Measurements from ENCODE around the gene PPFIA3. TPM values are rescaled to one million over a fixed set of nuclear protein-coding genes. Genes with fewer than 3 reads are reported as not detected.

PPFIA3 gene
- 10.2 and 12.5 TPM in 2 replicates for total RNA-seq
- polyA plus RNA-seq (2012): 6.2 TPM

- peak; percentile 72 for DNase-seq (ENCODE audit: low read depth)
Measured at GRCh38 chr19:49119411-49120324, at the start of gene PPFIA3. Gene PPFIA3 (plus strand): TSS chr19:49119544. CDS start chr19:49127874, 8,330 bp downstream.

- no peak for DNase-seq (ENCODE audit: low read depth)
Measured at GRCh38 chr19:49070416-49070815, 48.9 kb upstream of the PPFIA3 start.

GRCh38 chr19:49071860-49072547 is 47.3 kb upstream of the PPFIA3 start:
- DNase-seq (ENCODE audit: low read depth): peak; percentile 3

- DNase-seq (ENCODE audit: low read depth): peak; percentile 83
Measured at GRCh38 chr19:49073514-49074378, 45.6 kb upstream of the PPFIA3 start.

- DNase-seq (ENCODE audit: low read depth): peak; percentile 71
Measured at GRCh38 chr19:49074869-49075268, 44.5 kb upstream of the PPFIA3 start.

GRCh38 chr19:49080392-49080791 is 39.0 kb upstream of the PPFIA3 start:
- no peak for DNase-seq (ENCODE audit: low read depth)

- DNase-seq (ENCODE audit: low read depth): no peak
Measured at GRCh38 chr19:49081273-49081672, 38.1 kb upstream of the PPFIA3 start.

- no peak for DNase-seq (ENCODE audit: low read depth)
Measured at GRCh38 chr19:49084206-49085019, 34.9 kb upstream of the PPFIA3 start.

- peak; percentile 99 for DNase-seq (ENCODE audit: low read depth)
Measured at GRCh38 chr19:49085020-49085867, 34.1 kb upstream of the PPFIA3 start, which contains the start of gene SNRNP70. Gene SNRNP70 (plus strand): TSS chr19:49085451. CDS start chr19:49086415, 964 bp downstream.

- DNase-seq (ENCODE audit: low read depth): no peak
Measured at GRCh38 chr19:49085868-49086232, 33.5 kb upstream of the PPFIA3 start.

- no peak for DNase-seq (ENCODE audit: low read depth)
Measured at GRCh38 chr19:49086296-49086695, 33.0 kb upstream of the PPFIA3 start.

- no peak for DNase-seq (ENCODE audit: low read depth)
Measured at GRCh38 chr19:49091391-49092038, 27.8 kb upstream of the PPFIA3 start.

GRCh38 chr19:49092686-49093085 is 26.7 kb upstream of the PPFIA3 start:
- no peak for DNase-seq (ENCODE audit: low read depth)

GRCh38 chr19:49094505-49095482 is 24.6 kb upstream of the PPFIA3 start:
- DNase-seq (ENCODE audit: low read depth): peak; percentile 92

GRCh38 chr19:49097453-49098288 is 21.7 kb upstream of the PPFIA3 start:
- DNase-seq (ENCODE audit: low read depth): peak; percentile 79

GRCh38 chr19:49098795-49099194 is 20.5 kb upstream of the PPFIA3 start:
- no peak for DNase-seq (ENCODE audit: low read depth)

GRCh38 chr19:49101160-49101559 is 18.2 kb upstream of the PPFIA3 start:
- DNase-seq (ENCODE audit: low read depth): no peak
